HG02763 (cell line): ENCODE measurements around the gene THAP8.

Experiments used
- ATAC-seq: cut with Tn5 transposase; IDR thresholded peaks from one replicate; pipeline ENCODE4 v1.9.1; 2021; ENCODE audit warnings: mild to moderate bottlenecking, moderate library complexity; ENCODE audit not compliant: unreplicated experiment

The THAP8 gene, protein sequence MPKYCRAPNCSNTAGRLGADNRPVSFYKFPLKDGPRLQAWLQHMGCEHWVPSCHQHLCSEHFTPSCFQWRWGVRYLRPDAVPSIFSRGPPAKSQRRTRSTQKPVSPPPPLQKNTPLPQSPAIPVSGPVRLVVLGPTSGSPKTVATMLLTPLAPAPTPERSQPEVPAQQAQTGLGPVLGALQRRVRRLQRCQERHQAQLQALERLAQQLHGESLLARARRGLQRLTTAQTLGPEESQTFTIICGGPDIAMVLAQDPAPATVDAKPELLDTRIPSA

DNA sequence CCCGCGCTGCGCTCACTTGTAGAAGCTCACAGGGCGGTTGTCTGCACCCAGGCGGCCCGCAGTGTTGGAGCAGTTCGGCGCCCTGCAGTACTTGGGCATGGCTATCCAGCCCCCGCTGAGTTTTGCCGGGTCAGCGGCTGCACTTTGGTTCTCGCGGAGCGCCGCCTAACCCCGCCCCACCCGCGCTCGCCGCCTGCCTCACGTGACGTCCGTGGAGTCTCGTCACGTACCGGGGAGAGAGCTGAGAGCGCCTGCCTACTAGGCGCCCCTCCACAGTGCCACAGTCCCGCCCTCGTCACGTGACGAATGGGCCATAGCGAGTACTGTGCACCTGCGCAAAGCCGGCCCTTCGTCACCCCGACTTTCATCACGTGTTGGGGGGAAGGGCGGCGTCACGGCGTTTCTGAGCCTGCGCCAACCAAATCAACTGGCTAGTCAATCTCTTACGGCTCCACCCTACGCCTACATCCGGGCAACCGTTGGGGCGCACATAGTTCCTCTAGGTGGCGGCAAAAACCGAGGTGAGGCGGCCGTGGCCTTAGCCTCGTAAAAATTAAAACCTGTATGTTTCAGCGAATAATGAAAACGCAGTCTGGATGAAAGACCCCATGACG, at the start of gene THAP8:
Gene THAP8 (minus strand): TSS at position 167 of the 614 bp plus-strand sequence. CDS start 68 bp downstream, at position 99.
- peak; percentile 79 for ATAC-seq

DNA sequence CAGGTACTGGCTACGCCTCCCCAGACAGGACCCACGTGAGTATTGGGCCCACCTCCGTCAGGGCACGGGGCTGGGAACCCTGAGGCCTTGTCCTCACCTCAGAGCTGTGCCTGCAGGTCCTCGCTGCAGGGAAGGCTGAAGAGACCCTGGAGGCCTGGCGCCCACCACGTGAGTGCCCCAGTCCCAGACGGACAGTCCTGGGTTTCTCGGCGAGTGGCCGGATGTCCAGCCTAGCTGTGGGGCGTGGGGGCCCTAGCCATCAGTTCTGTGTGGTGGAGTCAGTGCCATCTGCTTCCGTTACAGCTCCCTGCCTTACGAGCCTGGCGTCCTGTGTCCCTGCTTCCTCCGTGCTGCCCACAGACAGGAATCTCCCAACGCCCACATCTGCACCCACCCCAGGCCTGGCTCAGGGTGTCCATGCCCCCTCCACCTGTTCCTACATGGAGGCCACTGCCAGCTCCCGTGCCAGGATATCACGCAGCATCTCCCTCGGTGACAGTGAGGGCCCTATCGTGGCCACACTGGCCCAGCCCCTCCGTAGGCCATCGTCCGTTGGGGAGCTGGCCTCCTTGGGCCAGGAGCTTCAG, 49.0 kb upstream of the THAP8 start:
- no peak for ATAC-seq

DNA sequence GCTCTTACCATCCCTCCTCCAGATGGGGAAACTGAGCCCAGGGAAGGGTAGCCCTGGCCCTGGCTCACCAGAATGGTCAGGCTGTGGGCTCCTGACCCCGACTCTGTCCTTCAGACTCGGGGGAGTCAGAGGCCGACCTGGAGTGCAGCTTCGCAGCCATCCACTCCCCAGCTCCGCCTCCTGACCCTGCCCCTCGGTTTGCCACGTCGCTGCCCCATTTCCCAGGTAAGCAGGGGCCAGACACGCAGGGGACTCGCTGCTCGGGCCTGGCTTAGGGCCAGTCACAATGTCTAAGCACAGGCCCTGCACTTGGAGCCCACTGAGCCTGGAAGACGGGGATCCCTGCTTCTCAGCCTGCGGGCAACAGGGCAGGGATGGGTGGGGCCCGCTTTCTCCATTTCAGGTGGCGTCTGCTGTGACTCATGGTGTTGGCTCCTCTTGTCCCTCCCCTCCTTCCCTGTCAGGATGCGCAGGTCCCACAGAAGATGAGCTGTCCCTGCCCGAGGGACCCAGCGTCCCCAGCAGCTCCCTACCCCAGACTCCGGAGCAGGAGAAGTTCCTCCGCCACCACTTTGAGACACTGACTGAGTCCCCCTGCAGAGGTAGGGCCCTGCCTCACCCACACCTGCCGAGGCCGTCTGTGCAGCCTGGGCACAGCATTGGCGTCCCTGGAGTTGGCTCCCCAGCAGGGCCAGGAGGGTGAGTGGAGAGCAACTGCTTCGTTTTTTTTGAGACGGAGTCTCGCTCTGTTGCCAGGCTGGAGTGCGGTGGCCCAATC, 47.7 kb upstream of the THAP8 start:
- no peak for ATAC-seq

DNA sequence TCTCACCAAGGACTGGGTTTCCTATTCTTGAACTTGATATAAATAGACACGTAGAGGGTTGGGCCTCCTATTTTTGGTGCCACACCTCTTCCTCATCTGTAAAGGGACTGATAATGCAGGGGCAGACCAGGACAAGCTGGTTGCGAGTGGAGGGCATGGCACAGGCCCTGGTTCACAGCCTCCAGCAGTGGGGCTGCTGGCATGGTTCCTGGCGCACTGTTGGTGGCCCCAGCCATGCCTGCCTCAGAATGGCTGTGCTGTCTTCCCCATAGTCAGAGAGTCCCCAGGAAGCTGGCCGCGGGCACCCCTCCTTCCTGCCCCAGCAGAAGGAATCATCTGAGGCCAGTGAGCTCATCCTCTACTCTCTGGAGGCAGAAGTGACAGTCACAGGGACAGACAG, 46.4 kb upstream of the THAP8 start:
- ATAC-seq = no peak

DNA sequence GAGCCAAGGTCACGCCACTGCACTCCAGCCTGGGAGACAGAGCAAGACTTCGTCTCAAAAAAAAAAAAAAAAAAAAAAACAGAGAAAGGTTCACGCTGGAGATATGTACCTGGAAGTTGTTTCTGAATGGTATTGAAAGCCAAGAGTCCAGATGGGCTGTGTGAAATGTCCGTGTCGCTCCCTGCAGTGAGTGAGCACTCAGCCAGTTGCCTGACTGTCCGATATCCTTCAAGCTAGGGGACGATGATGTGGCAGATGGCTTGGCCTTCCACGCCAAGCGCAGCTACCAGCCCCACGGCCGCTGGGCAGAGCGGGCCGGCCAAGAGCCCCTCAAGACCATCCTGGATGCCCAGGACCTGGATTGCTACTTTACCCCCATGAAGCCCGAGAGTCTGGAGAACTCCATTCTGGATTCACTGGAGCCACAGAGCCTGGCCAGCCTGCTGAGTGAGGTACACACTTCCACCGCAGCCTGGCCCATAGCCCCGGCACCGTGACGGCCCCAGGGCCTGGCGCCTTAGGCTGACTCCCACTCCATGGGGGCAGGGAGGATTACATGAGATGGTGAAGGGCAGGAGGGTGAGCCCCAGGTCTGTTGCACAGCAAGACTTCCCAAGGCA, 45.2 kb upstream of the THAP8 start:
- ATAC-seq = no peak

DNA sequence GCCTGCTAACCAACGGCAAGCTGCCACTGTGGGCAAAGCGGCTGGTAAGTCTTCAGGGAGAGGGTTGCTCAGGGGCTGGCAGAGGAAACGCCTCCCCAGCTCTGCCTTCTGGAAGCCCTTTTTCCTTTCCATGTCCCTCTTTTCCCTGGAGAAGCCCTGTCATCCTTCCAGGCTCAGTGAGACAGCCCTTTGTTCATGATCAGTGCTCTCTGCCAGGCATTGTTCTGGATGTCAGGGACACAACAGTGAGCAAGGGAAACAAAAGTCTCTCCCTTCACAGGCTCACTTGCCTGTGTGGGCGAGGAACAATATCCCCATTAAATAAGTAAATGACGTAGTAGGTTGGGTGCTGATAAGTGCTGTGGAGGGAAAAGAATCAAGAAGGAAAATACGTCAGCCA, 43.0 kb upstream of the THAP8 start:
- no peak for ATAC-seq

DNA sequence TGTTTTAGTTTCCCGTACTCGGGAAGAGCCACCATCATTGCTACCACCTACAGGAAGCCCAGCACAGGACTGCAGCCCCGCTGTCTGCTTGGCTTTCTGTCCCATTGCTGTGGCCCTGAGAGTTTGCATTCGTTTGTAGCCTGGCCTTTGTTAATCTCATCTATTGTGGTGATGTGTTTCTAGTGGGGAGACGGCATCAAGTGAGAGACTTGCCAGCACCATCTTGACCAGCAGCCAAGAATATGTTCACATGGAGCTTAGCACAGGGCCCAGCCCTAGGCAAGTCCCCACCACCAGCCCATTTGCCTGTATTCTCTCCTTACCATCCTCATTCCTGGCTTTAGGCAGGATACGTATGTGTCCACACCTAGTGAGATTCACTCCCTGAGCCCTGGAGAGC, 39.6 kb upstream of the THAP8 start:
- ATAC-seq = no peak

DNA sequence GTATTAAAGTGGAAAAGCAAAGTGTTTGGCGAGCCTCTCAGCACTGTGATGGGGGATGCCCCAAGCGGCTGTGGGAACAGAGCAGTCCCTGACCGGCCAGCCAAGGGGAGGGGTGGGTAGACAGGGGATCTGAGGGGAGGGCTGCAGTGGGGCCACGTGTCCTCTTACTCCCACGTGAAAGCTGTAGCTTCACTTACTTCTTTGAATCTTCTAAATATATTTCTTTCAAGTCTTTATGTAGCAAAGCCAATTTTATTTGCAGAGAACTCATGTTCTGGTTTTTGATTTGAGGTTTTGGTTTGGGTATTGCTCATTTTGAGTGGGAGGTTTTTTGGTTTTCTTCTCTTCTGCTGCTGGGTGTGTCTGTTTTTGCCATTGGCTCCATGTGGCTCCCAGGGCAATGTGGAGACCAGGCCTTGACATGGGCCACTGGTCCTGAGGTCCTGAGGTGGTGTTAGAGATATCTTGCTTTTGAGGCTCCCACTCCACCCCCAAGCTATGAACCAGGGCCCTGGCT, 39.1 kb upstream of the THAP8 start:
- ATAC-seq = no peak

DNA sequence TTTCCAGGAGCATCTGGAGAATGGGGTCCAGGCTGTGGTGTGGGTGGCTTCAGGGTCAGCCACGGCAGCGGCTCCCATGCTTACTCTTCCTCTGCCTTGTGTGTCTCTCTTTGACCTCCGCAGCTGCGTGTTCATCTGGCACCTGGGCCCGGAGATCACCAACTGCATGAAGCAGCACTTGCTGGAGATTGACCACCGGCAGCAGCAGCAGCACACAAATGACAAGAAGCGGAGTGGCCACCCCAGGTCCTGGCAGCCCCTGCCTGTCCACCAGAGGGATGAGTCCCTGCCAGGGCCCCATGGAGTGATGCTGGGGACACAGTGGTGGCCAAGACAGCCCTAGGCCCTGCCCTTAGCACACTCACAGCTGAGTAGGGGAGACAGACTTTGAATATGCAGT, 38.5 kb upstream of the THAP8 start:
- no peak for ATAC-seq

DNA sequence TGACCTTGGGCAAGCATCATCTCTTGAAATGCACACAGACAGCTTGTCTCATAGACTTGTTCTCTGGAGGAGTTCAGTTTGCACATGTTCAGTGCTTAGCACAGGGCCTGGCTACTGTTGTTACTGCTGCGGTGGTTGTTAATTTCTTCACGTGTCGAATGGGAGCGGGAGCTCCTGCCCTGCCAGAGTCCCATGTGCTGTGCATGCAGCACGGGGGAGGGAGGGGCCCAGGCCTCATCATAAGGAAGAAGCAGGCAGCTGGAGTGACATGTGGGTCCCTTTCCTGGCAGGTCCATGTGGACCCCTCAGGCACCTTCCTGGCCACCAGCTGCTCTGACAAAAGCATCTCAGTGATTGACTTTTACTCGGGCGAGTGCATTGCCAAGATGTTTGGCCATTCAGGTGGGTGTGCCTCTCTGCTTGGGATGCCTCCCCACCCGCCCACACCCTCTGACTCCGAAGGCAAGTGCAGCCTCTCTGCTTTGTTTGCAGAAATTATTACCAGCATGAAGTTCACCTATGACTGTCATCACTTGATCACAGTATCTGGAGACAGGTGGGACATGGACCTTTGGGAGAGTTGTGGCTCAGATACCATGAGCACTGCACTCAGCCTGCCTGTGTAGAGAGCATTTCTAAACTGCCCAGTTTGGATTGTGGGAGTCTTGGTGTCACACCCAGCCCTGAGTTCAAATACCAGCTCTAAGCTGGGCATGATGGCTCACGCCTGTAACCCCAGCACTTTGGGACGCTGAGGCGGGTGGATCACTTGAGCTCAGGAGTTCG, 37.0 kb upstream of the THAP8 start:
- no peak for ATAC-seq

DNA sequence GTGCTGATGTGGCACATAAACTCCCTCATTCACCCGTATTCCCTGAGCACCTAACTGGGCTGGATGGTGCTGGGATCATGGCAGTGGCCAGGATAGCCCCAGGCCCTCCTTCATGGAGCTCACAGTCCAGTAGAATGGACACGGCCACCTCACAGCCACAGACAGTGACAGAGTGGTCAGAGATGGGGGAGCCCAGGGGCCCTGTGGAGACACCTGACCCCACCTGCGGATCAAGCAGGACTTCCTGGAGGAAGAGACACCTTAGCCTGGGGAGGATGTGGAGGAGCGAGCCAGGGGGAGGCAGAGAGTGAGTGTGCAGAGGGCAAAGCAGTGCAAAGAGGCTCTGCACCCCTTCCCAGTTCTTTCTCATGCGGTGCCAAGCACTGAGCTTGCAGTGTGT, 35.8 kb upstream of the THAP8 start:
- ATAC-seq = no peak

DNA sequence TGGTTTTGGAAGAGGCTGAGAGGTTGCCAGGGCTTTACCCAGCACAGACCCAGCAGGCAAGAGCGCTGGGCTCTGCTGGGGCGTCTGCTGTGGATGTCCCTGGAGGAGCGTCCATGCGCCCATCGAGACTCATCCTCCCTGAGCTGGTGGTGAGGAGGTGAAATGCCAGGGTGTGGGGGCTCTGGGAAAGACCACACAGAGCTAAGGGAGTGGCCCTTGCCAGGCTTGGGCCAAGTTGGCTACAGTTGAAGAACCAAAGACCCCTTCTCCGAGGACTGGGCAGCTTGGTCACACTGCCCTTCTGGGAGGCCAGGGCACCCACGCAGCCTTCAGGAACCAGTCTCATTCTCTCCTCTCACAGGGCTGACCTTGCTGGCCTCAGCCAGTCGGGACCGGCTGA, 32.2 kb upstream of the THAP8 start:
- ATAC-seq = no peak

DNA sequence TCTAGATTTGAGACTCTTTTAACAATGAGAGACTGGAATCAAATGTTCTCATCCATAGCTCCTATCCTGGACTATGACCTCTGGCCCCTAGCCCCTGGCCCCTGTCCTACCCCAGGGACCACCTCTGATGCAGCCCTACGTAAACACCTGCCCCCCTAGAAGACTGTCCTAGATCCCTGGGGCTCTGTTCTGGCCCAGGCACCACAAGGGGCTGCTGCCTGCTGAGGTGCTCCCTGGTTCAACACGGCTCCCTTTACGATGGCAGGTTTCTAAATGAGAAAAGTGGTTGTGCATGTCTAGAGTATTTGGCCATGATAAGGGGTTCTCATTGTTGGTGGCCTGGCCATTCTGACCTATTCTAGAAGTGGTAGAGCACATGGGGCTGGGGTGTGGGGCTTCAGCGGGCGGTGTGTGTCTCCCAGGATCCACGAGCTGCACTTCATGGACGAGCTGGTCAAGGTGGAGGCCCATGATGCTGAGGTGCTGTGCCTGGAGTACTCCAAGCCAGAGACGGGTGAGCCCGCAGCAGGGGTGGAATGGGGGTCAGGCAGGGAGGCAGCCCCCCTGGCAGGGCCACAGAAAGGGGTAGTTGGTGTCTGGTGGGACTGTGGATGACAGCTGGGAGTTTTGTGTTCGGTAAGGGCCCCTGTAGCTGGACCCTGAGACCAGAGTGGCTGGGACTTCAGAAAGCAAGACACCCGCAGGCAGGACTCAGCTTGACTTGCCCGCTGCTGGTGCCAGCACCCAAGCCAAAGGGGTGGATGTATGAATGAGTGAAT, 30.3 kb upstream of the THAP8 start:
- ATAC-seq = no peak

DNA sequence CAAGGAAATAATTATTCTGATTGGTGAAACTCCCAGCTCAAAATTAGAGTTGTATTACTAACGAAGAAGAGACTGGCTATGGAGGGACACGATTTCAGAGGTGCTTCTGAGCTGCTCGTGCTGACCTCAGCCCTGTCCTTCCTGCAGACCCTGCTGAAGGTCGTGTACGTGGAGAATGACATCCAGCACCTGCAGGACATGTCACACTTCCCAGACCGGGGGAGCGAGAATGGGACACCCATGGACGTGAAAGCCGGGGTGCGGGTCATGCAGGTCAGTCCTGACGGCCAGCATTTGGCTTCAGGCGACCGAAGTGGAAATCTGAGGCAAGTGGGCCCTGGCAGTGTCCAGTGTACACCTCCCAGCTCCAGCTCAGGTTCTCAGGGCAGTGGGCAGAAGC, 28.8 kb upstream of the THAP8 start:
- ATAC-seq = no peak

DNA sequence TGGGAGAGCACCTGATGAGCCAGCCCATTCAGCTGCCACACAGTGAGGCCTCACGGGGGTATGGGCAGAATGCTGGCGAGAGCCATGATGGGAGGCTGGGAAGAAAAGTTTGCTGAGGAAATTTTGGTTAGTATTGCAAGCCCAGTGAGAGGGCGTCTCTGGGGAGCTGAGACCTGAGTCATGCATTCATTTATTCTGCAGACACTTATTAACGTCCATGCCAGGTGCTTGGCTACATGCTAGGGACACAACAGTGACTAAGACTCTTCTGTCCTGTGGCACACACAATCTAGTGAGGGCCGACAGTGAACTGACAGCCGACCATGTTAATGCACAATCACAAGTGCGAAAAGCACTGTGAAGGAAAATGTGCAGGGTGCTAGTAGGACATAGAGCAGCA, 27.8 kb upstream of the THAP8 start:
- no peak for ATAC-seq

DNA sequence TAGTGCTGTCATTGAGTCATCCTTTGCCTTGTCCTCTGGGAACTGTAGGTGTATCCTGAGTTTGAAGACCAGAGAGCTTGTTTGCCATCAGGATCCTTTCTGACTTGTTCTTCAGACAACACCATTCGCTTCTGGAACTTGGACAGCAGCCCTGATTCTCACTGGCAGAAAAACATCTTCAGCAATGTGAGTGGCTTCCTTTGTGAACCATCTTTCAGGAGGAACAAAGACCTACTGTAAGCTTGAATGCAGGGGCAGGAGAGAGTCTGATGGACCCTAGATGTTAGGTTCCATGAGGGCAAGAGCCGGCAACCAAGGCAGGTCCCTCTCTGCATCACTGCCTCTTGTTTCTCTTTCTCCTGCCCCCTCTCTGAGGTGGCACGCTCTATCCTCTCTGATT, 27.3 kb upstream of the THAP8 start:
- no peak for ATAC-seq

DNA sequence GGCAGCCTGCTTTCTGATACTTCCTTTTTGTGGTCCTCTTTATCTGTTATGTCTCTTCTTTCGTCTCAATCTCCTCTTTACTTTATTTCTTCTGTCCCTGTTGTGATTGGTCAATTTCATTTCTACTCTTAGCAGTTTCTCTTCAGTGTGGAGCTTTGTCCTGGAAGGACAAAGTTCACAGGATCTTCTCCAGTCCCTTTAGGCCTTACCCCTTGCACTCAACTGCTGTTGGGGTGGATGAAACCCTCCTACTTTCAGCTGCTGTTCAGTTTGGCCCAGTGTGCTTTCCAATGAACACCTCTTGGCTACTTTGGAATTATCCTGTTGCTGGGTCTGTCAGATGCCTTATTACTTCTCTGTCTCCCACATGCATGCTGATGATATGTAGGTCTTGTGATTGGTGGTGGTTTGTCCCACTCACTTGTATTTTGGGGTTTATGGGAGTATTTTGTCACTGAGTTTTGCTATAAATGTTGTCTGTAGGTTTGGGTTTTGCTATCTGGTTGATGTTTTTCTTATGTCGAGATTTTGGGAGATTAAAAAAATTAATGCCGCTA, 25.4 kb upstream of the THAP8 start:
- ATAC-seq = no peak

DNA sequence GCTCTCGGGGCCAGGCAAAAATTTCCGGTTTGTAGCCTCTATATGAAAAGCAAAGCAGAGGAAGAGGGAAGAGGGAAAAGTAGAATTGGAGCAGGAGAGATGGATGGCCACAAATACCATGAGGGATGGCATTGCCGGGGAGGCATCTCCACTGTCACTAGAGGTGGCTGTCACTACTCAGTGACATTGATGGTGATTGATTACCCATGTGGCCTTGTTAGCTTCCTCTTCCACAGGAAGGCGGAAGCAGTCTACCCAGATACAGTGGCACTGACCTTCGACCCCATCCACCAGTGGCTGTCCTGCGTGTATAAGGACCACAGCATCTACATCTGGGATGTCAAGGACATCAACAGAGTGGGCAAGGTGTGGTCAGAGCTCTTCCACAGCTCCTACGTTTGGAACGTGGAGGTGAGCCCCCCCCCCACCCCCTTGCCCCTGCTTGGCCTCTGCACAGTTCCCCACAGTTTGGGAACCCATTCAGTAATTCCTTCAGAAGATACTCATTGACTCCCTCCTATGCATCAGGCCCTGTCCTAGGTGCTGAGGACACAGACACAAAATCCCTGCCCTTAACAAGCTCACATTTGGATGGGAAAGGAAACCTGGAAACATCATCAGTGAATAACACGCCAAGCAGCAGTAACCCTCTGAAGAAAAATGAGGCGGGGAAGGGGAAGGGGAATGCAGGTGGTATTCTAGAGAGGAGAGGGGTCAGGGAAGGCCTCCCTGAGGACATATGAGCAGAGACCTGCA, 19.2 kb upstream of the THAP8 start:
- ATAC-seq = no peak

DNA sequence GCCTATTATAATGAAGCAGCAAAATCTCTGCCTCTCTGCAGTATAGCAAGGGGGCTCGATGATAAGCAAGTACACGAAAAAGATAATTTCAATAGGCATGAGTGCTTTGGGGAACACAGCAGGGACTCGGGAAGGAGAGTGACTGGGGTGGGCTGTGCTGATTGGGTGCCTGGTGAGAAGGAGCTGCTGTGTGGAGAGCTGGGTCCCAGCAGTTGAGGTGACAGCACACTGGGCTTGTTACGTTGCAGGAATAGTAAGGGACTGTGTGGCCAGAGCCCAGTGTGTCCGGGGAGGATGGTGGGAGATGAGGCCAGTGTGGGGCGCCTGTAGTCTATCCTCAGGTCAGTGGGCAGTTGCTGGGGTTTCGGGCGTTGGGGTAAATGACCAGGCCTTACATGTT, 18.0 kb upstream of the THAP8 start:
- no peak for ATAC-seq
